Lower lobe of right lung (tissue), 2 donors: ENCODE results near the gene CORIN. TPM values are rescaled to one million over a fixed set of nuclear protein-coding genes. Genes with fewer than 3 reads are reported as not detected.
"Not testable (repeated sequence)": the region's sequence is repeated elsewhere in the genome, so short reads cannot be mapped to it uniquely, and the experiment has no call there.

Experiments used
- ATAC-seq, 2 donors: fragments of 200-7000 bp; cut with Tn5 transposase; one replicate each; pipeline ENCODE4 v1.9.1; 2020 to 2022; ENCODE audit warnings: mild to moderate bottlenecking in 2 of 2, moderate library complexity in 2 of 2
- DNase-seq: peaks from one replicate; pipeline ENCODE4 v3.0.0-alpha.2; 2020
- H3K27ac ChIP-seq: fragments of 200-600 bp; one replicate; pipeline ENCODE4 v1.8.0; 2022
- H3K27me3 ChIP-seq: fragments of 200-600 bp; one replicate; pipeline ENCODE4 v1.8.0; 2022; ENCODE audit warnings: low read depth
- H3K36me3 ChIP-seq: fragments of 200-600 bp; one replicate; pipeline ENCODE4 v1.8.0; 2022; ENCODE audit warnings: mild to moderate bottlenecking
- H3K4me1 ChIP-seq: fragments of 200-600 bp; one replicate; pipeline ENCODE4 v1.8.0; 2022
- H3K4me3 ChIP-seq: fragments of 200-600 bp; one replicate; pipeline ENCODE4 v1.8.0; 2022; ENCODE audit warnings: mild to moderate bottlenecking
- H3K9me3 ChIP-seq: fragments of 200-600 bp; one replicate; pipeline ENCODE4 v1.8.0; 2022
- intact Hi-C: fragments of 100-400 bp; cut with DNase I; formaldehyde crosslinking; loops from one replicate; pipeline ENCODE4 v1.11.0; 2022
- total RNA-seq: library from RNA; stranded (reverse); fragmentation: NEBNext Ultra II Directional; extraction: Animal tissue kit (Norgen Biotek cat#: 25700); gene quantifications from one replicate; pipeline ENCODE4 v1.2.1, GENCODE V29; 2021
- TF ChIP-seq, protein P1 (sequence below): fragments of 200-600 bp; IDR thresholded peaks from one replicate; pipeline ENCODE4 v1.8.0; 2022; ENCODE audit warnings: antibody characterized with exemption, mild to moderate bottlenecking
- donor health status: DM: no; HTN: yes; CAD: no; lungs with severe emphysema.

Gene CORIN
- total RNA-seq, 1 donor from 2014 or later = 3.9 TPM

- Histone ChIP-seq H3K9me3 (no peaks in the 10 kb centered on the region), H3K27me3 (no peaks in the 10 kb centered on the region), H3K27ac (no peak overlapping the region), H3K4me1 (peaks cover 15% of the 10 kb centered on the region), H3K36me3 (no peaks in the 10 kb centered on the region), H3K4me3 (no peak overlapping the region)
- DNase-seq (no peak), ATAC-seq (no peak)
- intact Hi-C loops = no loop called here
- TF ChIP-seq, protein P1, sequence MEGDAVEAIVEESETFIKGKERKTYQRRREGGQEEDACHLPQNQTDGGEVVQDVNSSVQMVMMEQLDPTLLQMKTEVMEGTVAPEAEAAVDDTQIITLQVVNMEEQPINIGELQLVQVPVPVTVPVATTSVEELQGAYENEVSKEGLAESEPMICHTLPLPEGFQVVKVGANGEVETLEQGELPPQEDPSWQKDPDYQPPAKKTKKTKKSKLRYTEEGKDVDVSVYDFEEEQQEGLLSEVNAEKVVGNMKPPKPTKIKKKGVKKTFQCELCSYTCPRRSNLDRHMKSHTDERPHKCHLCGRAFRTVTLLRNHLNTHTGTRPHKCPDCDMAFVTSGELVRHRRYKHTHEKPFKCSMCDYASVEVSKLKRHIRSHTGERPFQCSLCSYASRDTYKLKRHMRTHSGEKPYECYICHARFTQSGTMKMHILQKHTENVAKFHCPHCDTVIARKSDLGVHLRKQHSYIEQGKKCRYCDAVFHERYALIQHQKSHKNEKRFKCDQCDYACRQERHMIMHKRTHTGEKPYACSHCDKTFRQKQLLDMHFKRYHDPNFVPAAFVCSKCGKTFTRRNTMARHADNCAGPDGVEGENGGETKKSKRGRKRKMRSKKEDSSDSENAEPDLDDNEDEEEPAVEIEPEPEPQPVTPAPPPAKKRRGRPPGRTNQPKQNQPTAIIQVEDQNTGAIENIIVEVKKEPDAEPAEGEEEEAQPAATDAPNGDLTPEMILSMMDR = no peak
Measured at GRCh38 chr4:47701286-47701685, 136.6 kb downstream of the CORIN start.

DNA sequence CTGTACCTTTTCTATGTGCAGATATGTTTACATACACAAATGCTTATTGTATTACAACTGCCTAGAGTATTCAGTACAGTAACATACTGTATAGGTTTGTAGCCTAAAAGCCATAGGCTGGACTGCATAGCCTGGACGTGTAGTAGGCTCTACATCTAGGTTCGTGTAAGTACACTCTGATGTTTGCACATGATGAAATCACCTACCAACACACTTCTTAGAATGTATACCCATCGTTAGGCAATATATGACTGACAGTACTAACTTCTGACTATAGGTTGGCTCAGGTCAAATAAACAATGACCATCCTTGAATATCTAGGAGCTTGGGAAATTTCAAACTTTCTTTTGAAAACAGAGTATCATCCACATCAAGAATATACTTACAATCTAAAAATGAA, 139.0 kb downstream of the CORIN start:
- Histone ChIP-seq H3K4me3 (no peak overlapping the region), H3K4me1 (peaks cover 15% of the 10 kb centered on the region), H3K27me3 (no peaks in the 10 kb centered on the region), H3K27ac (no peak overlapping the region), H3K36me3 (no peaks in the 10 kb centered on the region), H3K9me3 (no peaks in the 10 kb centered on the region)
- DNase-seq = no peak
- ATAC-seq = no peak
- intact Hi-C loops = no loop called here
- TF ChIP-seq, protein P1 = no peak

- no peak overlapping the region for H3K4me3 ChIP-seq
- intact Hi-C loops = no loop called here
- H3K36me3 ChIP-seq = no peaks in the 10 kb centered on the region
- H3K27ac ChIP-seq = no peak overlapping the region
- TF ChIP-seq, protein P1 = no peak
- DNase-seq (no peak), ATAC-seq (no peak)
- H3K9me3 ChIP-seq = no peaks in the 10 kb centered on the region
- H3K4me1 ChIP-seq = peaks cover 10% of the 10 kb centered on the region
- H3K27me3 ChIP-seq = no peaks in the 10 kb centered on the region
Measured at GRCh38 chr4:47696823-47697222, 141.0 kb downstream of the CORIN start.

DNA sequence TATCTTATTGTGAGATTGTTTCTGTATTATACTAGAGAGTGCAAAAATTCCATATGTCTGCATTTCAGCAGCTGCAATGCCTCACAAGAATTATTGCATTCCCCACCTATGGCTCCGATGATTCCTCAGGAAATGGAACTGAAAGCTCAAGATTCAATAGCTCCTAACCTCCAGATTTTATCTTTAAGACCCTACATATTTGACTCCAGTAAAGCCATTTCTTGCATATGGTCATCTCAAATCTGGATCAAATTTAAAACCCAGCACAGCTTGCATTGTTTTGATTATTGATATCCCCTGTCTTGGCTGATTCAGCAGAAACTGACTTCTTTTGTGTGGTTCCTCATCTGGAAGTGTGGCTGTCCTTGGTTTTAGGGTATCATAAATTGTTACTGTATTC, 142.6 kb downstream of the CORIN start:
- Histone ChIP-seq H3K4me1 (peaks cover 4% of the 10 kb centered on the region), H3K9me3 (no peaks in the 10 kb centered on the region), H3K27ac (no peak overlapping the region), H3K27me3 (no peaks in the 10 kb centered on the region), H3K4me3 (no peak overlapping the region), H3K36me3 (no peaks in the 10 kb centered on the region)
- TF ChIP-seq, protein P1 = no peak
- intact Hi-C loops = no loop called here
- DNase-seq (no peak), ATAC-seq (no peak)

DNA sequence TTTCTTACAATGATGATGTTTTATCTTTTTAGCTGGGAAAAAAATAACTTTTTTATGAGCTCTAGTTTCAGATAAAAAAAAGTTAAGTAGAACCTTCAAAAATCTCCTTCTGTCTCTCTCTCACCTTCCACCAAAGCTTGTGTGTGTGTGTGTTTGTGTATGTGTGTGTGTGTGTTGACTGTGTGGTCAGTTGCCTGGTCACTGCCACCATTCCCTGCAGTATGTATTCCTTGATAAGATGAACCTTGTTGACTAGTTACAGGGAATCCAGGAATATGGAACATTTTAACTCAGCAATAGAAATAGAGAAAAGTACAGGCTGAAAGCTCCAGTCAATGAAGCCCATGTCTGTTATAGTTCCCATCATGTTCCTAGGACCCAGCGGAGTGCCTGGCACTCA, 143.5 kb downstream of the CORIN start:
- H3K4me1 ChIP-seq = peaks cover 4% of the 10 kb centered on the region
- intact Hi-C loops = no loop called here
- no peaks in the 10 kb centered on the region for H3K36me3 ChIP-seq
- no peak overlapping the region for H3K4me3 ChIP-seq
- no peaks in the 10 kb centered on the region for H3K27me3 ChIP-seq
- ATAC-seq = no peak
- TF ChIP-seq, protein P1 = no peak
- H3K9me3 ChIP-seq = no peaks in the 10 kb centered on the region
- H3K27ac ChIP-seq = no peak overlapping the region
- DNase-seq = no peak

DNA sequence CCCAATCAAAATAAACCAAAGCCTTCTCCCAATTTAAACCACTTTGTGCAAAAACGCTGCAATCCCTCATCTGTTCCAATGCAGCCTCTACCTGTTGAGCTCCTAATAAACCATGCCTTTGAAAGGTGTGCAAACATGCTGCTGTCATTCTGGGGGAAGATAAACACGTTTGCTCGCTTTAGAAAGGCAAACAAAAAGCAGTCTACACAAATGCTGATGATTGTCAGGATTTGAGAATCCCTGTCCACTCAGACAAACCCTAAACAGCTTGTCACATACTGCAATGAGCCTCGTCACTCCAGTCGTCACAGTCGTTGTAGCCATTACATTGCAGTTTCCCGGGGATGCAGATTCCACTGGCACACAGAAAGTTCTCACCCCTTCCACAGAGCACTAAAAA, 145.2 kb downstream of the CORIN start:
- no peak for ATAC-seq
- Histone ChIP-seq H3K27me3 (no peaks in the 10 kb centered on the region), H3K36me3 (no peaks in the 10 kb centered on the region), H3K9me3 (no peaks in the 10 kb centered on the region), H3K4me1 (peaks cover 4% of the 10 kb centered on the region), H3K4me3 (no peak overlapping the region), H3K27ac (no peak overlapping the region)
- TF ChIP-seq, protein P1 = no peak
- intact Hi-C loops = no loop called here
- no peak for DNase-seq

GRCh38 chr4:47691757-47692383, 146.0 kb downstream of the CORIN start:
- H3K4me1 ChIP-seq, H3K36me3 ChIP-seq, ATAC-seq, H3K9me3 ChIP-seq, intact Hi-C loops, H3K27ac ChIP-seq, DNase-seq, H3K4me3 ChIP-seq, H3K27me3 ChIP-seq: not testable (repeated sequence)
